ENCODE data around the gene OR52H1.

OR52H1 gene

DNA sequence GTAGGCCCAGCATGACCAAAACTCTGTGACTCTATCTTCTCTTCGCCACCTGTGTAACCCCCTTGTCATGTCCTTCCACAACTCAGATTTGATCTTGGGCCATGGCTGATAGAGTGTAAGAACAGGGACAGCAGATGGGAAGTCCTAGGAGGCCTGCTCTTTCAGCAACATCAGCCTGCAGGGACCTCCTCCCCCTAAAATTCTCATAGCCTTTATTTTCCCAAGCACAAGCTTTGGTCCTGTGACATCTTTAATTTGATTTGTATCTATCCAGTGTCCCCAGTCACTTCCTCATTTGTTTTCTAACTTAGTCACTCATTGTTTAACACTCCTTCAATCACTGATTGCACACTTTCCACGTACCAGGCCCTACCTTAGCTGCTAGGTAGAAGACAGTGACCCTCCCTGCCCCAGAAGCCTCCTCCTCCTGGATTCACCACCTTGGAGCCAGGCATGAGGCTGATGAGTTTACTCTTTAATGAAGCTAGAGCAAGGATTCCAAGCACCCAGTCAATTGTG is 43.9 kb downstream of the OR52H1 start:
- H3K18ac ChIP-seq (ENCODE audit: low read depth in 1 of 2, low read length in 2 of 2), result no peak overlapping the region
- no peak overlapping the region for H2BK5ac ChIP-seq (ENCODE audit: low read depth, low read length, poor library complexity, severe bottlenecking)
- H2BK15ac ChIP-seq (ENCODE audit: low read depth, poor library complexity, severe bottlenecking), result no peak overlapping the region
- no peaks in the 10 kb centered on the region for H3K36me3 ChIP-seq (ENCODE audit: control insufficient read depth in 1 of 2, insufficient read depth in 2 of 2, low read depth in 1 of 2, low read length in 2 of 2)
- no peak overlapping the region for H3K9ac ChIP-seq (ENCODE audit: low read length)
- no peak overlapping the region for H4K8ac ChIP-seq (ENCODE audit: low read length)
- no peaks in the 10 kb centered on the region for H3K79me1 ChIP-seq (replicated peaks; ENCODE audit: low read length, poor library complexity, severe bottlenecking)
- peaks cover 2 to 4% of the 10 kb centered on the region in 2 experiments for H3K27me3 ChIP-seq (ENCODE audit: control insufficient read depth in 1 of 2, insufficient read depth in 1 of 2, low read length in 2 of 2)
- H3K4ac ChIP-seq (ENCODE audit: low read depth in 1 of 2, low read length in 2 of 2), result no peak overlapping the region
- H3K4me1 ChIP-seq (ENCODE audit: control insufficient read depth, insufficient read depth, low read depth, low read length), result no peaks in the 10 kb centered on the region
- no peak overlapping the region for H3K23ac ChIP-seq (ENCODE audit: low read length in 2 of 2)
- no peak overlapping the region for H3K4me2 ChIP-seq (ENCODE audit: low read length, poor library complexity, severe bottlenecking)
- H3K27ac ChIP-seq (ENCODE audit: low read length, poor library complexity, severe bottlenecking), result no peak overlapping the region
- H3K14ac ChIP-seq (ENCODE audit: low read length in 2 of 2), result no peak overlapping the region
- WGBS, result 67% methylated on average over 2 of the region's 2 CpGs
- no peak overlapping the region for H3K4me3 ChIP-seq (ENCODE audit: insufficient read depth in 1 of 2, low read depth in 1 of 2, low read length in 2 of 2)
- no peak overlapping the region for H2AFZ ChIP-seq (ENCODE audit: low read depth, low read length)
- H2AK5ac ChIP-seq (ENCODE audit: low read length, severe bottlenecking), result no peak overlapping the region
- DNase-seq, result no peak
- H4K91ac ChIP-seq (ENCODE audit: low read length), result no peak overlapping the region
- H2BK120ac ChIP-seq (ENCODE audit: low read depth, low read length), result no peak overlapping the region
- H3K9me3 ChIP-seq (ENCODE audit: control insufficient read depth, low read length), result no peaks in the 10 kb centered on the region
- no peak overlapping the region for H2BK12ac ChIP-seq (ENCODE audit: low read length in 2 of 2)

DNA sequence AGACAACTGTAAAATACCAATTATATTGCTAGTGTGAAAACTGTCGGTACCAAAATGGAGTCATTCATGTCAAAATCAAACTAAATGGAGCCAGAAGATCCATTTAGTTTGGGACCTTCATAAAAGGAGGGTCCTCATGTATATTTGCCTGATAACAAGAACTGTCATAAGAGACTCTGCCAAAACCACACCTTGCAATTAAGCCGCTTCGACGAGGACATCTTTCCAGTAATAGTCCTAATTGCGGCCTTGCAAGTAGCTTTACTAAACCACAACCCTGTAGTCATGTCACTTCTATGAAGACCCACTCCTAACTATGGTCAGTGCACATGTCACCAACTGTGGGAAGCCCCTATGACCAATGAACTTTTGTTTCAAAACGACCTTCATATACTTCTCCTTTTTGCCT is 47.9 kb downstream of the OR52H1 start:
- Histone ChIP-seq H4K91ac (ENCODE audit: low read length) (no peak overlapping the region), H3K27me3 (ENCODE audit: control insufficient read depth in 1 of 2, insufficient read depth in 1 of 2, low read length in 2 of 2) (peaks cover 0 to 4% of the 10 kb centered on the region in 2 experiments), H3K79me1 (replicated peaks; ENCODE audit: low read length, poor library complexity, severe bottlenecking) (no peaks in the 10 kb centered on the region), H3K9ac (ENCODE audit: low read length) (no peak overlapping the region), H3K4me3 (ENCODE audit: insufficient read depth in 1 of 2, low read depth in 1 of 2, low read length in 2 of 2) (no peak overlapping the region), H3K4me1 (ENCODE audit: control insufficient read depth, insufficient read depth, low read depth, low read length) (no peaks in the 10 kb centered on the region), H3K18ac (ENCODE audit: low read depth in 1 of 2, low read length in 2 of 2) (no peak overlapping the region), H3K9me3 (ENCODE audit: control insufficient read depth, low read length) (no peaks in the 10 kb centered on the region), H4K8ac (ENCODE audit: low read length) (no peak overlapping the region), H3K27ac (ENCODE audit: low read length, poor library complexity, severe bottlenecking) (no peak overlapping the region), H2BK12ac (ENCODE audit: low read length in 2 of 2) (no peak overlapping the region), H3K36me3 (ENCODE audit: control insufficient read depth in 1 of 2, insufficient read depth in 2 of 2, low read depth in 1 of 2, low read length in 2 of 2) (no peaks in the 10 kb centered on the region), H2BK5ac (ENCODE audit: low read depth, low read length, poor library complexity, severe bottlenecking) (no peak overlapping the region), H3K4me2 (ENCODE audit: low read length, poor library complexity, severe bottlenecking) (no peak overlapping the region), H2AK5ac (ENCODE audit: low read length, severe bottlenecking) (no peak overlapping the region), H3K23ac (ENCODE audit: low read length in 2 of 2) (no peak overlapping the region), H3K14ac (ENCODE audit: low read length in 2 of 2) (no peak overlapping the region), H2BK15ac (ENCODE audit: low read depth, poor library complexity, severe bottlenecking) (no peak overlapping the region), H2BK120ac (ENCODE audit: low read depth, low read length) (no peak overlapping the region), H2AFZ (ENCODE audit: low read depth, low read length) (no peak overlapping the region), H3K4ac (ENCODE audit: low read depth in 1 of 2, low read length in 2 of 2) (no peak overlapping the region)
- 89% methylated on average over 6 of the region's 6 CpGs for WGBS
- DNase-seq, result no peak

DNA sequence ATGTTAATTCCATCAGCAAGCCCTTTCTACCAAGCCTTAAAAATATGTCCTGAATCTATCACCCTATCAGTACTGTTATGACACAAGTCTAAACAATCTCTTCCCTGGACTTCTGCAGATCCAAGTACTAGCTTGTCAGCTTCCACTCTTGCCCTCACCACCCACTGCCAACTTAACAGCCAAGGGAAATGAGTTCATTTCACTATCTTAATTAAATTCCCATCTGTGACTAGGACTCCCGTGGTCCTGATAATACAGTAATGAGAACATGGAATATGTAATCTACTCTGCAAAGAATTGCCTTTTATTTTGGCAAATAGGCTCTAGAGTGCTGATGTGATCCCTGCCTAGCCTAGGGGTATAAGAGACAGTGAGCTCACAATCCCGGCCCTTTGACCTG is 48.7 kb downstream of the OR52H1 start:
- WGBS, result 60% methylated on average over 2 of the region's 2 CpGs

More for the DNA sequence above, 48.7 kb downstream of the OR52H1 start:
- Histone ChIP-seq H2BK5ac (ENCODE audit: low read depth, low read length, poor library complexity, severe bottlenecking) (no peak overlapping the region), H3K4me2 (ENCODE audit: low read length, poor library complexity, severe bottlenecking) (no peak overlapping the region), H3K27ac (ENCODE audit: low read length, poor library complexity, severe bottlenecking) (no peak overlapping the region), H3K4ac (ENCODE audit: low read depth in 1 of 2, low read length in 2 of 2) (no peak overlapping the region), H2BK15ac (ENCODE audit: low read depth, poor library complexity, severe bottlenecking) (no peak overlapping the region), H3K14ac (ENCODE audit: low read length in 2 of 2) (no peak overlapping the region), H3K79me1 (replicated peaks; ENCODE audit: low read length, poor library complexity, severe bottlenecking) (no peaks in the 10 kb centered on the region), H3K18ac (ENCODE audit: low read depth in 1 of 2, low read length in 2 of 2) (no peak overlapping the region), H3K4me3 (ENCODE audit: insufficient read depth in 1 of 2, low read depth in 1 of 2, low read length in 2 of 2) (no peak overlapping the region), H3K36me3 (ENCODE audit: control insufficient read depth in 1 of 2, insufficient read depth in 2 of 2, low read depth in 1 of 2, low read length in 2 of 2) (no peaks in the 10 kb centered on the region), H4K8ac (ENCODE audit: low read length) (no peak overlapping the region), H3K23ac (ENCODE audit: low read length in 2 of 2) (no peak overlapping the region), H2AFZ (ENCODE audit: low read depth, low read length) (no peak overlapping the region), H2AK5ac (ENCODE audit: low read length, severe bottlenecking) (no peak overlapping the region), H3K27me3 (ENCODE audit: control insufficient read depth in 1 of 2, insufficient read depth in 1 of 2, low read length in 2 of 2) (peaks cover 0 to 4% of the 10 kb centered on the region in 2 experiments), H3K9ac (ENCODE audit: low read length) (no peak overlapping the region), H3K4me1 (ENCODE audit: control insufficient read depth, insufficient read depth, low read depth, low read length) (no peaks in the 10 kb centered on the region), H2BK120ac (ENCODE audit: low read depth, low read length) (no peak overlapping the region), H2BK12ac (ENCODE audit: low read length in 2 of 2) (no peak overlapping the region), H4K91ac (ENCODE audit: low read length) (no peak overlapping the region), H3K9me3 (ENCODE audit: control insufficient read depth, low read length) (no peaks in the 10 kb centered on the region)
- no peak for DNase-seq
